K562 (cell line): ENCODE results near the gene COX6A2. TPM values are rescaled to one million over a fixed set of nuclear protein-coding genes. Genes with fewer than 3 reads are reported as not detected.

Source experiments
- ARID3B ChIP-seq: fragments of 250-450 bp; sonication (Bioruptor Pico); IDR thresholded peaks from 2 replicates; pipeline ENCODE4 v1.4.0; 2020; ENCODE audit warnings: borderline replicate concordance
- BRF2 ChIP-seq: IDR thresholded peaks from 3 replicates; pipeline ENCODE4 v1.6.1; 2011; ENCODE audit warnings: borderline replicate concordance, mild to moderate bottlenecking; ENCODE audit not compliant: insufficient read length, insufficient read depth
- CBFA2T2 ChIP-seq: fragments of 450-650 bp; conservative IDR thresholded peaks from 2 replicates; pipeline ENCODE4 v1.6.1; 2017; ENCODE audit warnings: mild to moderate bottlenecking
- DNMT1 ChIP-seq: fragments of 450-650 bp; IDR thresholded peaks from 2 replicates; pipeline ENCODE4 v1.6.1; 2016; ENCODE audit warnings: antibody characterized with exemption, mild to moderate bottlenecking
- ESRRB ChIP-seq: fragments of 250-450 bp; sonication (Bioruptor Pico); IDR thresholded peaks from 2 replicates; pipeline ENCODE4 v1.5.0; 2020; ENCODE audit warnings: mild to moderate bottlenecking, moderate library complexity, borderline replicate concordance
- HDAC2 ChIP-seq: fragments of 450-650 bp; IDR thresholded peaks from 2 replicates; pipeline ENCODE4 v1.6.1; 2016; ENCODE audit warnings: mild to moderate bottlenecking
- JUN ChIP-seq, 2 experiments: sonication (generic) in 1 of 2; formaldehyde crosslinking in 1 of 2; IDR thresholded peaks; 2 replicates each; pipeline versions ENCODE4 v1.6.1 to v1.8.0; 2012 to 2022; ENCODE audit warnings: borderline replicate concordance in 2 of 2, mild to moderate bottlenecking in 2 of 2, improper control_type of control experiment in 1 of 2, low read depth in 1 of 2, low read length in 1 of 2, missing genetic modification reagents in 1 of 2
- KLF13 ChIP-seq: fragments of 450-650 bp; IDR thresholded peaks from 2 replicates; pipeline ENCODE4 v1.6.1; 2016; ENCODE audit warnings: missing genetic modification characterization, low read depth, mild to moderate bottlenecking, missing compliant biosample characterization, moderate library complexity, borderline replicate concordance
- MTA1 ChIP-seq: fragments of 450-650 bp; IDR thresholded peaks from 2 replicates; pipeline ENCODE4 v1.6.1; 2017; ENCODE audit warnings: borderline replicate concordance
- NONO ChIP-seq, 2 experiments: fragments of 200-400 bp in 1 of 2; fragments of 450-650 bp in 1 of 2; formaldehyde crosslinking in 1 of 2; IDR thresholded peaks; 2 replicates each; pipeline ENCODE4 v1.6.1; 2017; ENCODE audit warnings: low read depth in 2 of 2, mild to moderate bottlenecking in 2 of 2, moderate library complexity in 2 of 2, low read length in 1 of 2
- NR3C1 ChIP-seq: sonication (generic); formaldehyde crosslinking; IDR thresholded peaks from 2 replicates; pipeline ENCODE4 v1.8.1; 2022; ENCODE audit warnings: missing genetic modification reagents
- RFX1 ChIP-seq: fragments of 450-650 bp; IDR thresholded peaks from 2 replicates; pipeline ENCODE4 v1.6.1; 2016; ENCODE audit warnings: mild to moderate bottlenecking, moderate library complexity
- SLC30A9 ChIP-seq: fragments of 250-450 bp; sonication (Bioruptor Pico); IDR thresholded peaks from 2 replicates; pipeline ENCODE4 v1.8.0; 2022; ENCODE audit warnings: mild to moderate bottlenecking, moderate library complexity
- SMAD2 ChIP-seq: fragments of 150-350 bp; IDR thresholded peaks from 2 replicates; pipeline ENCODE4 v1.6.1; 2014; ENCODE audit warnings: low read depth, mild to moderate bottlenecking, low read length
- SMARCA4 ChIP-seq: fragments of 450-650 bp; IDR thresholded peaks from 2 replicates; pipeline ENCODE4 v1.6.1; 2016
- SMC3 ChIP-seq: conservative IDR thresholded peaks from 2 replicates; pipeline ENCODE4 v1.6.1; 2011; ENCODE audit warnings: low read depth, low read length, improper control_type of control experiment; ENCODE audit not compliant: insufficient read depth
- STAT5A ChIP-seq: IDR thresholded peaks from 2 replicates; pipeline ENCODE4 v1.6.1; 2012; ENCODE audit warnings: low read length, inconsistent platforms, borderline replicate concordance
- TCF3 ChIP-seq: sonication (generic); formaldehyde crosslinking; IDR thresholded peaks from 2 replicates; pipeline ENCODE4 v1.4.0; 2020; ENCODE audit warnings: mild to moderate bottlenecking, missing genetic modification reagents
- TFAP4 ChIP-seq: sonication (generic); formaldehyde crosslinking; IDR thresholded peaks from 2 replicates; pipeline ENCODE4 v1.8.0; 2022; ENCODE audit warnings: missing genetic modification reagents, mild to moderate bottlenecking, moderate library complexity, borderline replicate concordance
- ZFP91 ChIP-seq: sonication (generic); formaldehyde crosslinking; IDR thresholded peaks from 2 replicates; pipeline ENCODE4 v1.8.0; 2022; ENCODE audit warnings: mild to moderate bottlenecking, missing genetic modification reagents
- ZNF280B ChIP-seq: fragments of 250-450 bp; sonication (Bioruptor Pico); IDR thresholded peaks from 2 replicates; pipeline ENCODE4 v1.5.1; 2021; ENCODE audit warnings: mild to moderate bottlenecking
- ZNF444 ChIP-seq: fragments of 250-450 bp; sonication (Bioruptor Pico); IDR thresholded peaks from 2 replicates; pipeline ENCODE4 v1.4.0; 2020; ENCODE audit warnings: mild to moderate bottlenecking, moderate library complexity
- polyA plus RNA-seq, 8 experiments: library from polyadenylated mRNA; depleted of rRNA in 4 of 8; stranded (reverse) in 5 of 8; unstranded in 3 of 8; fragments of >200 nt; fragmentation: Nextera tagmentation in 2 of 8; fragmentation: Illumina TruSeq in 1 of 8; extraction: Ambion mirVana in 2 of 8; extraction: Trizol in 1 of 8; gene quantifications; 2 replicates each; pipeline versions ENCODE4 v1.2.1 to v1.2.3, GENCODE V29; 2011 to 2014; ENCODE audit warnings: inconsistent platforms in 1 of 8, missing spikeins in 1 of 8
- total RNA-seq, 7 experiments: library from RNA; depleted of rRNA in 6 of 7; stranded (reverse); fragments of >200 nt in 6 of 7; fragmentation: Illumina TruSeq in 2 of 7; extraction: Trizol in 2 of 7; gene quantifications; 2 replicates each; pipeline versions ENCODE4 v1.2.1 to v1.2.3, GENCODE V29; 2011 to 2021; ENCODE audit warnings: low replicate concordance in 1 of 7

Gene COX6A2
- total and polyA plus RNA-seq, 9 of the 15 experiments (the other 6 are each of a cell fraction or from before 2014, with no cell fraction given) = not detected

GRCh38 chr16:31474173-31474714 is 46.1 kb upstream of the COX6A2 start (continued):
- TF ChIP-seq BRF2 (no peak), ZNF280B (no peak), ZNF444 (CRISPR knock-in tag) (no peak), TFAP4 (CRISPR knock-in tag) (0 out of 2 replicates have a peak, but pooled peaks have one; percentile 7), HDAC2 (no peak), JUN (IDR thresholded peaks at IDR 0.05; ENCODE audit: borderline replicate concordance, low read depth, low read length) (peak; percentile 55; the same call in 1 of the 2 replicates), JUN (CRISPR knock-in tag; IDR thresholded peaks at IDR 0.05; ENCODE audit: borderline replicate concordance) (no peak), NR3C1 (no peak), RFX1 (0 out of 2 replicates have a peak, but pooled peaks have one; percentile 38), TCF3 (CRISPR knock-in tag) (no peak), SMAD2 (no peak), NONO (IDR thresholded peaks at IDR 0.05; ENCODE audit: low read depth in 2 of 2, low read length in 1 of 2) (no peak), KLF13 (tag) (no peak), STAT5A (no peak), ZFP91 (CRISPR knock-in tag) (no peak), MTA1 (no peak), SMC3 (0 out of 2 replicates have a peak, but pooled peaks have one; percentile 10), SMARCA4 (no peak), CBFA2T2 (0 out of 2 replicates have a peak, but pooled peaks have one; percentile 6), SLC30A9 (CRISPR knock-in tag) (no peak), DNMT1 (no peak), ARID3B (CRISPR knock-in tag) (no peak), ESRRB (CRISPR knock-in tag) (no peak)
